MM.1S (cell line): ENCODE measurements around the gene COLEC12.

Experiments used
- DNase-seq: peaks from one replicate; pipeline ENCODE4 v3.0.0-alpha.2; 2015
- H2AFZ ChIP-seq: fragments of 300-600 bp; sonication (generic); 2 replicates; pipeline ENCODE4 v1.6.0; 2016; ENCODE audit warnings: antibody characterized with exemption, low read length
- H3F3A ChIP-seq: fragments of 300-600 bp; sonication (generic); 2 replicates; pipeline ENCODE4 v1.6.1; 2016; ENCODE audit warnings: mild to moderate bottlenecking, antibody characterized with exemption, low read length, moderate library complexity, mixed read lengths; ENCODE audit not compliant: insufficient read depth
- H3K27ac ChIP-seq: fragments of 300-600 bp; sonication (generic); 2 replicates; pipeline ENCODE4 v1.5.1; 2016; ENCODE audit warnings: mild to moderate bottlenecking, low read length
- H3K27me3 ChIP-seq: fragments of 300-600 bp; sonication (generic); replicated peaks from 2 replicates; pipeline ENCODE4 v1.6.0; 2016; ENCODE audit warnings: low read length; ENCODE audit not compliant: insufficient read depth
- H3K36me3 ChIP-seq: fragments of 300-600 bp; sonication (generic); replicated peaks from 2 replicates; pipeline ENCODE4 v1.6.1; 2016; ENCODE audit warnings: mild to moderate bottlenecking, low read length, mixed read lengths; ENCODE audit not compliant: insufficient read depth
- H3K4me1 ChIP-seq: fragments of 300-600 bp; sonication (generic); 2 replicates; pipeline ENCODE4 v1.6.1; 2016; ENCODE audit warnings: low read length, mixed read lengths
- H3K4me2 ChIP-seq: fragments of 300-600 bp; sonication (generic); 2 replicates; pipeline ENCODE4 v1.6.0; 2016; ENCODE audit warnings: low read depth, low read length
- H3K4me3 ChIP-seq: fragments of 300-600 bp; sonication (generic); 2 replicates; pipeline ENCODE4 v1.5.1; 2016; ENCODE audit warnings: low read length, mixed read lengths
- H3K79me2 ChIP-seq: fragments of 300-600 bp; sonication (generic); 2 replicates; pipeline ENCODE4 v1.6.1; 2016; ENCODE audit warnings: mixed run types, low read length, mixed read lengths
- H3K9ac ChIP-seq: fragments of 300-600 bp; sonication (generic); 2 replicates; pipeline ENCODE4 v1.6.1; 2016; ENCODE audit warnings: low read length, mixed read lengths
- H3K9me2 ChIP-seq: fragments of 300-600 bp; sonication (generic); replicated peaks from 2 replicates; pipeline ENCODE4 v1.6.1; 2016; ENCODE audit warnings: mild to moderate bottlenecking, low read length, mixed read lengths; ENCODE audit not compliant: insufficient read depth
- H3K9me3 ChIP-seq: fragments of 300-600 bp; sonication (generic); replicated peaks from 2 replicates; pipeline ENCODE4 v1.6.1; 2016; ENCODE audit warnings: mild to moderate bottlenecking, low read length, mixed read lengths; ENCODE audit not compliant: insufficient read depth
- H4K20me1 ChIP-seq: fragments of 300-600 bp; sonication (generic); 2 replicates; pipeline ENCODE4 v1.6.1; 2016; ENCODE audit warnings: mild to moderate bottlenecking, low read length, moderate library complexity, mixed read lengths; ENCODE audit not compliant: insufficient read depth
- EZH2 ChIP-seq: fragments of 300-600 bp; sonication (generic); optimal IDR thresholded peaks from 2 replicates; pipeline ENCODE3; 2017; ENCODE audit warnings: low read depth, mild to moderate bottlenecking, antibody characterized with exemption, low read length, mixed read lengths
- EZH2phosphoT487 ChIP-seq: fragments of 300-600 bp; sonication (generic); IDR thresholded peaks from 2 replicates; pipeline ENCODE4 v1.6.1; 2018; ENCODE audit warnings: antibody characterized with exemption, low read length
- TF ChIP-seq, protein P1 (sequence below): fragments of 300-600 bp; sonication (generic); IDR thresholded peaks from 2 replicates; pipeline ENCODE4 v1.5.1; 2016; ENCODE audit warnings: antibody characterized with exemption, low read length, mixed read lengths

The COLEC12 gene

DNA sequence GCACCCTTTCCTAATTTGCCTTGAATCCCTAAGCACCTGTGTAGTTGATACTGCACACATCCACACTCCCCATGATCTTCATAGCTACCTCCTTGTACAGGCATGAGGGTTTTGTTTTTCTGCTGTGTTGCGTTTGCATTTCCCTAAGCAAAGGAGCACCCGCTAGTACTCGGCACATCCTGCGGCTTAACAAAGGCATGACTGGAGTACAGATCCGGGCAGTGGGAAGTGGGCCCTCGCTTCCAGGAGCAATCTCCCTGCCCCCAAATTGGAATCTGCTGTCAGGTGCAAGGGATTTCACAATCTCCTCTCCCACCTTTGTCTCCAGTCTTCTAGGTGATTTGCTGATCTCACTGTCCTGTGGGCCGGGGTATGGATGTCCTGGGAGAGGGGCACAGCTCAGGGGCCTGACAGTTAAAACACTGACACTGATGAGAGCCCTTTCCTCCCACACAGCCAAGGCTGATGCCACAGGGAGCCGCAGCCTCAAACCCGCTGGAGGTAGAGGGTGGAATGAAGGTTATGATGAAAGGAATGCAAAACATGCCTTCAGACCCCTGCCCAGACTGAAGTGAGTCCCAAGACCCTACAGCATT, 133.9 kb downstream of the COLEC12 start:
- Histone ChIP-seq H3K27me3 (no peaks in the 10 kb centered on the region), H3K27ac (no peak overlapping the region), H3K36me3 (no peaks in the 10 kb centered on the region), H3F3A (peaks cover 14% of the 10 kb centered on the region), H3K4me2 (no peak overlapping the region), H3K4me3 (no peak overlapping the region), H3K79me2 (no peaks in the 10 kb centered on the region), H3K9ac (no peak overlapping the region), H3K4me1 (peaks cover 21% of the 10 kb centered on the region), H3K9me2 (no peaks in the 10 kb centered on the region), H4K20me1 (no peaks in the 10 kb centered on the region), H3K9me3 (no peaks in the 10 kb centered on the region), H2AFZ (no peak overlapping the region)
- TF ChIP-seq EZH2 (no peak), EZH2phosphoT487 (no peak)
- TF ChIP-seq, protein P1, sequence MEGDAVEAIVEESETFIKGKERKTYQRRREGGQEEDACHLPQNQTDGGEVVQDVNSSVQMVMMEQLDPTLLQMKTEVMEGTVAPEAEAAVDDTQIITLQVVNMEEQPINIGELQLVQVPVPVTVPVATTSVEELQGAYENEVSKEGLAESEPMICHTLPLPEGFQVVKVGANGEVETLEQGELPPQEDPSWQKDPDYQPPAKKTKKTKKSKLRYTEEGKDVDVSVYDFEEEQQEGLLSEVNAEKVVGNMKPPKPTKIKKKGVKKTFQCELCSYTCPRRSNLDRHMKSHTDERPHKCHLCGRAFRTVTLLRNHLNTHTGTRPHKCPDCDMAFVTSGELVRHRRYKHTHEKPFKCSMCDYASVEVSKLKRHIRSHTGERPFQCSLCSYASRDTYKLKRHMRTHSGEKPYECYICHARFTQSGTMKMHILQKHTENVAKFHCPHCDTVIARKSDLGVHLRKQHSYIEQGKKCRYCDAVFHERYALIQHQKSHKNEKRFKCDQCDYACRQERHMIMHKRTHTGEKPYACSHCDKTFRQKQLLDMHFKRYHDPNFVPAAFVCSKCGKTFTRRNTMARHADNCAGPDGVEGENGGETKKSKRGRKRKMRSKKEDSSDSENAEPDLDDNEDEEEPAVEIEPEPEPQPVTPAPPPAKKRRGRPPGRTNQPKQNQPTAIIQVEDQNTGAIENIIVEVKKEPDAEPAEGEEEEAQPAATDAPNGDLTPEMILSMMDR, result no peak
- no peak for DNase-seq

DNA sequence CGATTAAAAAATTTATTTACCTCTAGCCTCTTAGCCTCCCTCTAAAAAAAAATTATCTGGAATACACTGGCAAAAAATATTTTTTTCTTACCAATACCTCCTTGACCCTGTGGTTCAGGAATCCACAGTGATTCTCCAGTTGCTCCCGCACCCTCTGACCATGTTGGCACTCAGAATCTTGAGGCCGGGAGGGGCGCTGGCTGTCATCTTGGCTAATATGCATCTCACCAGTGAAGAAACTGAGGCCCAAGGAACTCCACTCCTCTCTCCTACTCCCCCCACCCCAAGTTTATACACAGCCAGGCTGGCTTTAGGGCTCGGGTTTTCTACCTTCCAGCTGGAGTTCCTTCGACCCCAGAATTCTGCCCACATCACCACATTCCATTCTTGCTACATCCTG, 134.8 kb downstream of the COLEC12 start:
- Histone ChIP-seq H4K20me1 (no peaks in the 10 kb centered on the region), H3K36me3 (no peaks in the 10 kb centered on the region), H3K4me2 (no peak overlapping the region), H3K9ac (no peak overlapping the region), H3K9me2 (no peaks in the 10 kb centered on the region), H3K27ac (no peak overlapping the region), H3F3A (peaks cover 5% of the 10 kb centered on the region), H2AFZ (no peak overlapping the region), H3K27me3 (no peaks in the 10 kb centered on the region), H3K9me3 (no peaks in the 10 kb centered on the region), H3K79me2 (no peaks in the 10 kb centered on the region), H3K4me3 (no peak overlapping the region), H3K4me1 (peaks cover 12% of the 10 kb centered on the region)
- DNase-seq, result no peak
- no peak for TF ChIP-seq EZH2
- TF ChIP-seq, protein P1, result no peak
- no peak for TF ChIP-seq EZH2phosphoT487

DNA sequence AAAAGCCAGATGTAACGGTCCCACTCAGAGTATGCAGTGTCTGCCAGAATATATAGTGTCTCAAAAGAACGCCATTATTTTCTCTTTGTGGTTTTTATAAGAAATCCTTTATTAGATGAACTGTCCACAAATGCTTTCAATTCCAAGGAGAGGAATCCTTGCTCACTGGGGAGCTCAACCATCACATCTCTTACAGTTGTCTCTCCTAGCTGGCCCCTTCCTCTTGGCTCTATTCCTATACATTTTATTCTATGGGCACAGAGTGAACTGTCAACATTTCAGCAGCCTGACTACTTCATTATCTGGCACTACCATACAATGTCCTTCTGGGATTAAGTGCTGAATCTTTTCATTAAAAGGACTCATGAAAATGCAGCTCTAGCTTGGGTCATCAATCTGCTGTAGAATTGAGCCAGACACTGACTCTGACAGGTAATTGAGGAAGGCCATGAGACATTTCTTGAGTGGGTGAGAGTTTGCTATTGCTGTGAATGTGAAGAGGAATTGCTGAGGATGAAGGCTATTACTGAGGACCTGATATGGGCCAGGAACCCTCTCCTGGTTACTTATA, 136.2 kb downstream of the COLEC12 start:
- no peaks in the 10 kb centered on the region for H3K27me3 ChIP-seq
- TF ChIP-seq EZH2, result no peak
- TF ChIP-seq EZH2phosphoT487, result no peak
- TF ChIP-seq, protein P1, result no peak
- H3K9me3 ChIP-seq, result no peaks in the 10 kb centered on the region
- H3K4me3 ChIP-seq, result no peak overlapping the region
- H3K4me2 ChIP-seq, result no peak overlapping the region
- H4K20me1 ChIP-seq, result no peaks in the 10 kb centered on the region
- no peaks in the 10 kb centered on the region for H3K9me2 ChIP-seq
- H3F3A ChIP-seq, result no peaks in the 10 kb centered on the region
- no peak overlapping the region for H3K9ac ChIP-seq
- H3K79me2 ChIP-seq, result no peaks in the 10 kb centered on the region
- H3K4me1 ChIP-seq, result no peaks in the 10 kb centered on the region
- no peak for DNase-seq
- H3K27ac ChIP-seq, result no peak overlapping the region
- no peak overlapping the region for H2AFZ ChIP-seq
- no peaks in the 10 kb centered on the region for H3K36me3 ChIP-seq
